Measurements from ENCODE around the gene JMJD4. TPM values are rescaled to one million over a fixed set of nuclear protein-coding genes. Genes with fewer than 3 reads are reported as not detected.

Gene JMJD4
- polyA plus RNA-seq, 3 donors = 7.9 to 11.2 (median 11.2) TPM

DNA sequence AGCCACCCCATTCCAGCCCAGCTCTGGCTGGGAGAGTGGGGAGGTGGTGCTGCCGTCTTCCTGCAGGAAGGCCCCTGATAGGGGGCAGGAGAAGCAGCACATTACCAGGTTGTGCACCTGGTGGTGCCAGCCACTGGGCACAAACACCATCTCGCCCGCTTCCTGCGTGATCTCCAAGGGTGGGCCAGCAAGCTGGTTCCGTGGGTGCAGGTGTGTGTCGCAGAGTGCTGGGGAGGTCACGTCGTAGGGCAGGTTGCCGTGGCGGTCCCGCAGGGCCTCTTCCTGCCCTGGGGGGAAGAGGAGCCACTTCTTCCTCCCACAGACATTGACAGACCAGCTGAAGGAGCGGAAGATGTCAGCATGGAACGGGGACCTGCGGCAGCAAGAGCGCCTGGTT is 1.8 kb downstream of the JMJD4 start:
- H3K4me2 ChIP-seq (replicated peaks; ENCODE audit: extremely low read depth, low read length, poor library complexity, severe bottlenecking) = no peak overlapping the region
- H3K27ac ChIP-seq (ENCODE audit: low read depth in 1 of 2, low read length in 2 of 2) = no peak overlapping the region
- no peak overlapping the region for H3K4me3 ChIP-seq (replicated peaks in 1 of 3; ENCODE audit: low read depth in 2 of 3, low read length in 3 of 3)
- H3K27me3 ChIP-seq (ENCODE audit: control insufficient read depth in 2 of 2, insufficient read depth in 2 of 2, low read length in 2 of 2) = peaks cover 0 to 12% of the 10 kb centered on the region in 2 donors
- Mint-ChIP-seq H3K36me3 (peaks cover 10 to 21% of the 10 kb centered on the region in 2 donors), H3K27ac (peak overlapping the region in 1 of 7 donors; percentile 30), H3K27me3 (ENCODE audit: low read depth in 3 of 3) (peaks cover 8 to 15% (median 11%) of the 10 kb centered on the region in 3 donors), H3K9me3 (peaks cover 0 to 6% (median 0%) of the 10 kb centered on the region in 7 donors), H3K4me3 (no peak overlapping the region), H3K4me1 (peaks cover 28% of the 10 kb centered on the region)
- H4K20me1 ChIP-seq (ENCODE audit: insufficient read depth, low read length) = peaks cover 8% of the 10 kb centered on the region
- DNase-seq = no peak
- H3K79me2 ChIP-seq (ENCODE audit: insufficient read depth, low read length) = peaks cover 28% of the 10 kb centered on the region
- peaks cover 23 to 33% of the 10 kb centered on the region in 2 donors for H3K4me1 ChIP-seq (ENCODE audit: control insufficient read depth in 1 of 2, insufficient read depth in 2 of 2, low read length in 2 of 2)
- H3K9me3 ChIP-seq (replicated peaks in 1 of 2; ENCODE audit: control insufficient read depth in 1 of 2, insufficient read depth in 1 of 2, low read length in 2 of 2) = no peaks in the 10 kb centered on the region
- H3K36me3 ChIP-seq (replicated peaks in 1 of 2; ENCODE audit: control insufficient read depth in 1 of 2, insufficient read depth in 2 of 2, low read length in 2 of 2) = peaks cover 9 to 18% of the 10 kb centered on the region in 2 donors
- H3K9ac ChIP-seq (ENCODE audit: insufficient read depth, low read length, poor library complexity, severe bottlenecking) = no peak overlapping the region
- intact Hi-C loops (cut with micrococcal nuclease) = no loop called here
- WGBS (ENCODE audit: insufficient coverage) = 100% methylated on average over 8 of the region's 15 CpGs
- TF ChIP-seq, protein P1, sequence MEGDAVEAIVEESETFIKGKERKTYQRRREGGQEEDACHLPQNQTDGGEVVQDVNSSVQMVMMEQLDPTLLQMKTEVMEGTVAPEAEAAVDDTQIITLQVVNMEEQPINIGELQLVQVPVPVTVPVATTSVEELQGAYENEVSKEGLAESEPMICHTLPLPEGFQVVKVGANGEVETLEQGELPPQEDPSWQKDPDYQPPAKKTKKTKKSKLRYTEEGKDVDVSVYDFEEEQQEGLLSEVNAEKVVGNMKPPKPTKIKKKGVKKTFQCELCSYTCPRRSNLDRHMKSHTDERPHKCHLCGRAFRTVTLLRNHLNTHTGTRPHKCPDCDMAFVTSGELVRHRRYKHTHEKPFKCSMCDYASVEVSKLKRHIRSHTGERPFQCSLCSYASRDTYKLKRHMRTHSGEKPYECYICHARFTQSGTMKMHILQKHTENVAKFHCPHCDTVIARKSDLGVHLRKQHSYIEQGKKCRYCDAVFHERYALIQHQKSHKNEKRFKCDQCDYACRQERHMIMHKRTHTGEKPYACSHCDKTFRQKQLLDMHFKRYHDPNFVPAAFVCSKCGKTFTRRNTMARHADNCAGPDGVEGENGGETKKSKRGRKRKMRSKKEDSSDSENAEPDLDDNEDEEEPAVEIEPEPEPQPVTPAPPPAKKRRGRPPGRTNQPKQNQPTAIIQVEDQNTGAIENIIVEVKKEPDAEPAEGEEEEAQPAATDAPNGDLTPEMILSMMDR (IDR thresholded peaks at IDR 0.05) = no peak
- H2AFZ ChIP-seq (ENCODE audit: insufficient read depth, low read depth, low read length, poor library complexity, severe bottlenecking) = no peak overlapping the region

DNA sequence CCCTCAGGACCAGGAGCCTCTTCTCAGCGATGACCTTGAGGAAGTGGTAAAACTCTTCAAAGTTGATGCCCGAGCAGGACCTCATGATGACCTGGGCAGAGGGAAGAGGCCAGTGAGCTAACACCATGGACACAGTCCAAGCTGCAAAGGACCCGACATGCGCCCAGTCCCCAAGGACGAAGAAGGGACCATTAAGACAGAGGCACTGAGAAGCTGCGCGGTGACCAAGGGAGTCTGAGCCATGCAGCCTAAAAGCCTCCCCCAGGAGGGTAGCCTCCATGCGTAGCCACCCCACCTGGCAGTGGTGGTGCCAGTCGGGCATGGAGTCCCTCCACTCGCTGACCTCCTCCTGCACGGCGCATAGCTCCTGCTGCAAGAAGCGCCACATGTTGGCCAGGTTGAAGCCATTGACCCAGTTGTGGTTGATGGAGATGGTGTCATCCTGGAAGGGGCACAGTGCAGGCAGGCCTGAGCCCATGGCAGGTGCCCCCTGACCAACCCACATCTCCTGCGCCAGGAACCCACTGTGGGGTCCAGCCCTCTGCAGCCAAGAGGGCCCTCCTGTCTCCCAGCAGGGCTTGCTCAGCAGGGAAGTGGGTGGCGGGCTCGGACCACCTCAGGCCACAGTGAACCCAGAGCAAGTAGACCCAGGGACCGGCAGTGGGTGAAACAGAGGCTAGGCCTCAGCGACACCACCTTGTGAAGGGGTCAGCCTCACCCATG is 2.4 kb downstream of the JMJD4 start:
- peaks cover 26 to 38% of the 10 kb centered on the region in 2 donors for H3K4me1 ChIP-seq (ENCODE audit: control insufficient read depth in 1 of 2, insufficient read depth in 2 of 2, low read length in 2 of 2)
- 93% methylated on average over 14 of the region's 18 CpGs for WGBS (ENCODE audit: insufficient coverage)
- H3K4me1 Mint-ChIP-seq = peaks cover 32% of the 10 kb centered on the region
- H3K27me3 ChIP-seq (ENCODE audit: control insufficient read depth in 2 of 2, insufficient read depth in 2 of 2, low read length in 2 of 2) = peaks cover 0 to 16% of the 10 kb centered on the region in 2 donors
- peaks cover 0 to 10% (median 0%) of the 10 kb centered on the region in 7 donors for H3K9me3 Mint-ChIP-seq
- peaks cover 12 to 20% (median 16%) of the 10 kb centered on the region in 3 donors for H3K27me3 Mint-ChIP-seq (ENCODE audit: low read depth in 3 of 3)
- no peak overlapping the region for H3K27ac ChIP-seq (ENCODE audit: low read depth in 1 of 2, low read length in 2 of 2)
- H3K4me2 ChIP-seq (replicated peaks; ENCODE audit: extremely low read depth, low read length, poor library complexity, severe bottlenecking) = no peak overlapping the region
- no peak overlapping the region for H2AFZ ChIP-seq (ENCODE audit: insufficient read depth, low read depth, low read length, poor library complexity, severe bottlenecking)
- H4K20me1 ChIP-seq (ENCODE audit: insufficient read depth, low read length) = peaks cover 8% of the 10 kb centered on the region
- H3K27ac Mint-ChIP-seq = peak overlapping the region in 1 of 7 donors; percentile 30
- no peak overlapping the region for H3K4me3 Mint-ChIP-seq
- H3K9me3 ChIP-seq (replicated peaks in 1 of 2; ENCODE audit: control insufficient read depth in 1 of 2, insufficient read depth in 1 of 2, low read length in 2 of 2) = no peaks in the 10 kb centered on the region
- H3K9ac ChIP-seq (ENCODE audit: insufficient read depth, low read length, poor library complexity, severe bottlenecking) = no peak overlapping the region
- TF ChIP-seq, protein P1 (IDR thresholded peaks at IDR 0.05) = no peak
- DNase-seq = no peak
- peaks cover 28% of the 10 kb centered on the region for H3K79me2 ChIP-seq (ENCODE audit: insufficient read depth, low read length)
- no peak overlapping the region for H3K4me3 ChIP-seq (replicated peaks in 1 of 3; ENCODE audit: low read depth in 2 of 3, low read length in 3 of 3)
- peaks cover 9 to 18% of the 10 kb centered on the region in 2 donors for H3K36me3 ChIP-seq (replicated peaks in 1 of 2; ENCODE audit: control insufficient read depth in 1 of 2, insufficient read depth in 2 of 2, low read length in 2 of 2)
- peaks cover 12 to 21% of the 10 kb centered on the region in 2 donors for H3K36me3 Mint-ChIP-seq
- intact Hi-C loops (cut with micrococcal nuclease) = no loop called here

Data from CD14-positive monocyte (primary cell).